Stimulated activated CD8-positive, alpha-beta memory T cell treated with anti-CD3 and anti-CD28 coated beads, Interleukin-12 subunit alpha, Interleukin-12 subunit beta, amount 100 ng/mL, for 24 hours (primary cell): ENCODE measurements around the gene NKX2-2.

Experiments used
- DNase-seq: peaks from one replicate; pipeline ENCODE4 v3.0.0-alpha.2; 2020; ENCODE audit errors: extremely low read depth

The NKX2-2 gene

DNA sequence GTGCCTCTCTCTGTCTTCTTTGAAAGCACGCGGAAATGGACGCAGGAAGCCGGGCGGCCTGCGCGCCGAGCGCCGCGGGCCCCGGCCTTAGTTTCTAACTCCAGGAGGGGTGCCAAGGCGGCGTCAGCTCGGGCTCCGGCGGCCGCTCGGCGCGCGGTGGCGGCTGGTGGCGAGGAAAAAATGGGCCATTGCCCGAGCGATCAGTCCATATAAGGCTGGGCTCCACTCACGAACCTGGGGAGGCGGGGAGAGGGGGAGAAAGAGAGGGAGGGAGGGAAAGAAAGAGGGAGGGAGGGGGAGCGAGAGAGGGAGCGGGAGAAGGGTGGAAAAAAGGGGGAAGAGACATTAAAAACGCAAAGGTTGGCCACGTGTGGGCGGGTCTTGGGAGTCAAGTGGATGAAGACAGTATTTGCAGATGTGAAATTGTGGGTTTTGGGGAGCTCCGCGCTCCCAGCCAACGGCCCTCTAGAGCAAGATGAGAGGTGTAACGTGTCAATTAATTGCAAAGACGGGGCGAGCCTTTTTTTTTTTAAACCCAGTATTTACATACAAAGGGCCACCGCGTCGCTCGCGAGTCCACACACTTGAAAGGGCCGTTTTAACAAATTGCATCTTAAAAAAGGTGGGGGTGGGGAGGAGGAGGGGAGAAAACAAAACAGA, at the start of gene NKX2-2:
TSS of gene NKX2-2 (minus strand) at position 184 of the 660 bp plus-strand sequence. CDS start 395 bp downstream, outside the sequence.
- no peak for DNase-seq

DNA sequence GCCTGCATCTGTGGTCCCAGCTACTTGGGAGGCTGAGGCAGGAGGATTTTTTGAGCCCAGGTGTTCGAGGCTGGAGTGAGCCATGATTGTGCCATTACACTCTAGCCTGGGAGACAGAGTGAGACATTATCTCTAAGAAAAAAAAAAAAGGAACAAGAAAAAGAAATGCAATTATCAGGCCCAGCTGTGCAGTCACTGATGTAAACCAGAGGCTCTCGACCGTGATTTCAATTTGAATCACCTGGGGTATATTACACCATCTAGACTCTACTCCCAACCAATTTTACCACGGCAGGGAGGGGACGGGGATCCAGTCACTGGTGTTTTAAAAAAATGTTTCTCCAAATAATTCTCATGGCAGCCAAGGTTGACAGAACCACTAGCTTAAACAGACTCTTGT, 48.8 kb upstream of the NKX2-2 start:
- DNase-seq: no peak

DNA sequence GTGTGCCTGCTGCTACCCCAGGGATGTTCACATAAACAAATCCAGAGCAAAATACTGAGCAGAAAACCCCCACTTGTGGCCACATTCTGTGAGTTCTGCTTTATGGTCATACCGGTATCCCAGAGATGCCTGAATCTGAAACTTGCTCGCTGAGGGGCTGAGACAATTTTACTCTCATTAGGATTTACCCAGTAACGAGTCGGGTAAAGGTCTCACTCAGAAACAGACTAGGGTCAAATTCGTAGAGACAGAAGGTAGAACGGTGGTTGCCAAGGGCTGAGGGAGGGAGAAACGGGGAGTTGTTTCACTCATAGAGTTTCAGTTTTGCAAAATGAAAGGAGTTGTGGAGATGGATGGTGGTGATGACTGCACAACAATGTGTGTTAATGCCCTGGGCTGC, 45.4 kb upstream of the NKX2-2 start:
- no peak for DNase-seq

DNA sequence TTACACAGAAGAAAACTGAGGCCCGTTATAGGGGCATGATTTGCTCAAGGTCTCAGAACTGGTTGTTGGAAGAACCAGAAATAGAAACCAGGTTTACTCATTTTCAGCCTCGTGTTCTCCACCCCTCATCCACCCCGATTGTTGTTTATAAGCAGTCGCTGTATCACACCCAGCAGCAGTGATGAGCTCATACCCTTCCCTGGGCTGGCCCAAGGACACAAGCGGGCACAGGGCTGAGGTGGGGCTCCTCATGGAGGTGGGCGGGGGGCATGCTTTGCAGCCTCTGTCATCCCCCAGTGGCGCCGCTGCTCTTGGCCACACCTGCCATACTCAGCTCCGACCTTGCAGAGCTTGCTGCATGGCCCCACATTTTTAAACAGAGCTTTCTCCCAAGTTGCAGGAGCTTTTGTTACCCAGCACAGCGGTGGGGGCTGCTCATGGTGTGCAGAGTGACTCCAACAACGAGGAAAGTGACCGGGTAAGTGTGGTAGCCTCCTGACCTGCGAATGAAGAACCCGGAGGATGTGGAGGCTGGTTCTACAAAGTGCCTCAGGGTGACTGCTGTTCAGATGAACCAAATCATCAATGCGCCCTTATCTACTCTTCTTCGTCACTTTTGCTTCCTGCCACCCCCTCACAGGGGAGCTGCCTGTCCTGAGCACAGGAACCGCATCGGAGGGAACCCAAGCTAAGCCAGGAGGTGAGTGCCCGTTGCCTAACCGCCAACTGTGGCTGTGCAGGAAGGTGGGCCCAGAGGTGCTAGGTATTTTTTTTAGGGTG, 43.6 kb upstream of the NKX2-2 start:
- DNase-seq: no peak

DNA sequence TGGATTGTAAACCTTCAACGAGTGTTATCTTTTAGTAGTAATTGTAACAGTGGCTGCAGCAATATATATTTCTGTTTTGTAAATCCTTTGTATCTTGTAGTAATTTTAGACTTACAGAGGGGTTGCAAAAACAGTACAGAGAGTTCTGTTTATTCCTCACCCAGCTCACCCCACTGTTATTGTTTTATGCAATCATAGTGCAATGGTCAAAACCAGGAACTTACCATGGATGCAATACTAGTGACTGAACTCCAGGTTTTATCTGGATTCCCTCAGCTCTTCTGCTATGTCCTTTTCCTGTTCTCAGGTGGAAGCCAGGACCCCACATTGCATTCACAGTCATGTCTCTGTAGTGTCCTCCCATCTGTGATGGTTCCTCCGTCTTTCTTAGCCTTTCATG, 42.5 kb upstream of the NKX2-2 start:
- DNase-seq: no peak

DNA sequence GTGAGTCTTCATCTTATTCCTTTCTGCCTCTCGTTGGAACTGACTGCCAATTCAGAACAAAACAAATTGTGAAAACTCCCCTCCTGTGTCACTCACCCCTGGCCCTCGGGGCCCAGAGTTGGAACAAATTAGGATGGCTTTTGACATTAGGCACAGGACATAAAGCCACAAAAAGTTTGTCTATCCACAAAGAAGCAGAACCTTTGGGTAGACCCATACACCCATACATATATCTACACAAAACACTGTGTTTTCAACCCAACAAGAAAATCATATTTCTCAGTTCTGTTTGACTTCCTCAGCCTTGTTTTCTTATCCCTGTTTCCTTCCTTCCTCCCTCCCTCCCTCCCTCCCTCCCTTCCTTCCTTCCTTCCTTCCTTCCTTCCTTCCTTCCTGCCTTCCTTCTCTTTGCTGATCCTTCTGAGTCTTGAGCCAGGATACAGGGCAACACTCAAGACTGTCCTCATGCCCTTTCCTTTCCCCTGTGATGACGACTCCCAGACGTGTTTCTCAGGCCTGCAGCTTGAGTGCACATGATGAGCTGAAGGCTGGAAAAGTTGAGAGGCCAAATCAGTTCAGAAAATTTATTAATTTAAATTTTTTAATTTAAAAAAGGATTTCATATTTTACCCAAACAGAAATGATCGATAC, 41.7 kb upstream of the NKX2-2 start:
- no peak for DNase-seq

DNA sequence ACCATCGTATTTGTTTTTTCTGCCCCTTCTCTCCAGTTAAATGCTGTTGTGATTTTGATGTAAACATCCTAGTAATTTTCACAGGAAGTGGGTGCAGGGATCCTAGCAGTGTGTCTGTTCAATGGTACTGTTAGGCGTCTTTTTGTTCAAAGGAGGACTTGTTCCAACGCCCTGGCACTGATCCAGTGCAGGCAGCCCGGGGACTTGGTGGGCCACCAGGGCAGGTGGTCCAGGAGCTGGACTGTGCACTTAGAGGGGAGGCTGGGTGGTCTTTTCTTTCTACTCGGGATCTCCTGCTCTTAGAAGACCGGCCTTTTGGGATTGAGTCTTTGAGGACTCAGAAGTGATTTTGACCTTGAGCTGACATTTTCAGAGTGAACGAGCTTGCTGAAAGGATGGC, 41.1 kb upstream of the NKX2-2 start:
- no peak for DNase-seq

DNA sequence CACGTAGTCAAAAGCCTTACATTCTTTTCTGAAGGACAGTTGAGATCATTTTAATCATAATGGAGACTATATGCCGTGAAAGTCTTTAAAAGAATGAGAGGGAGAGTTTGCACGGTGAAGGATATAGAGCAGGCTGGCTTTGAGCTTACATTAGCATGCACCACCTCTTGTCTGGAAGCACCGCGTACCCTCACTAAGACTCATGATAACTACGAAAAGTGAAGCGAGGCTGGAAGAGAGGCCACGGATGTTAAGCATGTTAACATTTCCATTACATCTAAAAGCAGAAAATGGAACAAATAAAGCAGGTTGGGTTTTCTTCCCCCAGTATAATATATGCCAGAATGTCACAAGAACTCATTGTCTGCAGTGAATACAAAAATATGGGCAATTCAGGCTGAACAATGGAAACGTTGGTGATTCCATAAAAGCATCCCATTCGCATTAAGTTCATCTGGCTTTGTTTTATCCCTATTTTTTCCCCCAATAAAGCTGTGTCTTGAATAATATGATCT, 40.6 kb upstream of the NKX2-2 start:
- DNase-seq: no peak

DNA sequence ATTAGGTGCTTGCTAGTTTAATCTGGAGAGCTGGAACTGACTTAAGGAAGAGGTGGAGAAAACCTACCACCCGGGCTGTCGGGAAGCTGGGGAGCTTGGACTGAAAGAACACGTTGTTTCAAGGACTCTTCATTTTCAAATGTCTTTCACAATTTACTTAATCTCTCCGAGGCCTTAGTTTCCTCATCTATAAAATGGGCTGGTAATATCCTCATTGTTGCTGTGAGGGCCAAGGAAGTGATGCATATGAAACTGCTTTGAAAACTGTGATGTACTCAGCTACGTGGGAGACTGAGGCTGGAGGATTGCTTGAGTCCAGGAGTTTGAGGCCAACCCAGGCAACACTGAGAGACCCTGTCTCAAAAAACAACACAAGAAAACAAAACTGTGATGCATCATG, 36.7 kb upstream of the NKX2-2 start:
- DNase-seq: no peak

DNA sequence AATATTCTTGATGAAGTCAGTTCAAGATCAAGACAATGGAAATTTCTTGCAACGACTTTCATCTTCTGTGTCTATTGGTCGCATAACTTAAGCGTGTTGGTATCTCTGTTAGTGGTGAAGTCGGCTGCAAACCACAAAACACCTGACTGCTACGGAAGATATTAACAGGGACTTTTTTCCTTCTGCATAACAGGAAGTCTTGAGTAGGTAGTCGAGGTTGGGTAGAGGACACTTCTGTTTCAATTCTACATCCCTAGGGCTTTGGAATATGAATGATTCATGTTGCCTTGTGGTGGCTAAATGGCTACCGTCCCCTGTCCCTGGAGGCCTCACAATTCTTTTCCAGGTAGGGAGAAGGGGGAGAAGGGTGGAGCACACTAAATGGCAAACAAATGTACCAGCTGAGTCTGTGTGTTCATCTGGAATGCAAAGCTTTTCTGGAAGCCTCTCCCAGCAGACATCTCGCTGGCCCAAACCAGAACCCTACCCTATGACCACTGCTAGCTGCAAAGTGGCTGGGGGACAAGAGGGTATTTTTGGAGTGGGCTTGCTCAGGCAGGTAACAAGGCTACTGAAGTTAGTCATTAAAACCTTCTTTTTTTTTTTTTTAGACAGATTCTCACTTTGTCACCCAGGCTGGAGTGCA, 34.6 kb upstream of the NKX2-2 start:
- no peak for DNase-seq

DNA sequence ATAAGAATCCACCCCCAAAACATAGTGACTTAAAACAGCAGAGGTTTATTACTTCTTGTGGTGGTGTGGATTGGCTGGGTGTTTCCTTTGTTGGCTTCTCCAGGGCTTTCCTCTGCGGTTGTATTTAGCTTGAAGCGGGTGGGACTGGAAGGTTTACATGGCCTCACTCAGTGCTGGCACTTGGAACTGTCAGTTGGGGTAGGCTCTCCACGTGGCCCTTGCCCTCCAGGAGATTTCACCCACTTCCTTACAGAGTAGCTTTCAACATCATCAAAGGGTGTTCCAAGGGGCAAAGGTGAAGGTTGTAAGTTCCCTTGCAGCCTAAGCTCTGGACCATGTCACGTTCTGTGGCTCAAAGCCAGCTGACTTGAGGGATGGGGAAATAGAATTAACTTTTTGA, 32.5 kb upstream of the NKX2-2 start:
- no peak for DNase-seq

DNA sequence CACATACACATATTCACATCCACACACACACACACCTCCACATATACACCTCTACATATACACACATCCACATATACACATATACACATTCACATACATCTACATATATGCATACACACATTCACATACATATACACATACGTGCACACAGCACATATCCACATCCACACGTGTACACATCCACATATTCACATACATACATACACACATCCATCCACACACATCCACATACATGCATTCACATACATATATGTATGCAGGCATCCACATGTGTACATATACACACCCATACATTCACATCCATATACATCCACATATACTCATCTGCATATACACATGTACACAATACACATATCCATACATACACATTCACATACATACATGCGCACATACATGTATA, 25.6 kb upstream of the NKX2-2 start:
- no peak for DNase-seq

DNA sequence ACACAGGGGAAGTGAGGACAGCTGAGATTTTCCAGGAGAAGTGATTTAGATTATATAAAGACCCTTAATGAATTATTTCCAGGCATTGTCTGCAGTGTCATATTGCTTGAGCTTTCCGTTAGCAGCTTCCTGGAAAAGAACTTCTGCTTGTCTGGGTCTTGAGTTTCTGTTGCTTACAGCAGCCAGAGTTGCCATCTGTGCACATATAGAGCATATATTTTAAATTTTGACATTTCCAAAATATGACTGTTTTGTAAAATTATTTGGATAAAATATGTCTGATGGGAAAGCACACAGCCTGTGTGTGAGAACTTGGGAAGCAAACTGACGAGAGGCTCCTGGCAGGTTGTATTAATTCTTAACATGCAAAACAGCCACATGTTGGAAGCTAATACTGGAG, 21.0 kb upstream of the NKX2-2 start:
- DNase-seq: no peak

DNA sequence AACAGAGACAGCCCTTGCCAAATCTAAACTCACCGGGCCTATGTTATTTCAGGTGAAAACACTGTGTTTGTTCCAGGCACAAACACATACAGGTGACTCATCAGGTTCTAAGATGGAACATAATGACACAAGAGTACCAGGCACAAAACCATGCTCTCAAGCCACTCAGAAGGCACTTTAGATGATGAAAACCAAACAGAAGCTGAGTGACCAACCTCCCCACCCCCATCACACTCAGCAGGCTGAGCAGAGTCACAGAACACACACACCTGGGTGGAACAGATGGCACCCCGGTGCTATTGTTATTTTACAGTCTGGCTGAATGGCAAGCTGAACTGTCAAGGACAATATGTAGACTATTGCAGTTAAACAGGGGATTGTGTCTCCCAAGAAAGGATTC, 20.6 kb upstream of the NKX2-2 start:
- DNase-seq: no peak

DNA sequence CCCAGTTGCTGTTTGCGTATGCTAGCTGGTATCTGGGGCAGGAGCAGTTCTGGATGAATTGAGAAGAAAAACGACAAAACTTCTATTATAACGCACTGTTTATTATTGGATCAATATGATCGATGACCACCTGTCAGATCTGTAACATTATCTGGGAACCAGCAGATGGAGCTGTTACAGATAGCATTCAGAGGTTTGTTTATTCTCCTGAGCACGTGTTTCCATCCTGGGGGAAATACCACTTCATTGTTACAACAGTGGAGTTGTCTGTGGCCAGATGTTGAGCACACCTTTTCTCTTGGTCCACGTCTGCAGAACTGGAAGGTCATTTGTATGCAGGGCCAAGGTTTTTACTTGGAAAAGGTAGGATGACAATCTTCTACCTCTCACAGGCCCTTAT, 16.0 kb upstream of the NKX2-2 start:
- no peak for DNase-seq

DNA sequence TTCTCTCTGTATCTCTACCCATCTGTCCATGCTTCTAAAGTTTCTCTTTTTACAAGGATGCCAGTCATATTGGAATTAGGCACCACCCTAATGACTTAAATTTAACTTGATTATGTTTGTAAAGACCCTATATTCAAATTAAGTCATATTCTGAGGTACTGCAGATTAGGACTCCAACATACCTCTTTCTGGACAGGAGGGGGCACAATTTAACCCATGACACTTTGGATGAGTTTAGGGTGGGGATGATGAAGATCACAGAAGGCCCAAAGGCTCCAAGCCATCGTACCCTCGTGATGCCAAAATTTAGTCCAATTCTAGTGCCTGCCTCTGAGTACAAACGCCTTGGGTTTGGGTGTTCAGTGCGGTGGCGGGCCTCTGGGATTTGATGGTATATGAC, 15.0 kb upstream of the NKX2-2 start:
- no peak for DNase-seq

DNA sequence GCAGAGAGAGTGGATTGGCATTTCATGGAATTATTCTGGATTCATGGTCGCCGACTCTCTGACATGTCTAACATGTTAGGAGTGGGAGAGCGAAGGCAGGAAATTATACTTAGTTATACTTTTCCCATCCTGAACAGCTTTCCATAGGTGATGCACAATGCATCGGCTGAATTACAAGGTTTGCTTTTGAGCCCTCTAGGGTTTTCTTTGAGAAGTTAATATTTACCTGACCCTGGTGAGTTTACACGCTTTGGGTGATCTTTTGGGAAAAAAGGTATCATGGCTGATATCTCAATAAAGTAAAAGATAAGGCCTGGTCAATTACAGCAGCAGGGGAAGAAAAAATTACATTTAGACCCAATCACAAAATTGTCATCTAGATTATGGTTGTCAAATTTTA, 14.0 kb upstream of the NKX2-2 start:
- DNase-seq: no peak

DNA sequence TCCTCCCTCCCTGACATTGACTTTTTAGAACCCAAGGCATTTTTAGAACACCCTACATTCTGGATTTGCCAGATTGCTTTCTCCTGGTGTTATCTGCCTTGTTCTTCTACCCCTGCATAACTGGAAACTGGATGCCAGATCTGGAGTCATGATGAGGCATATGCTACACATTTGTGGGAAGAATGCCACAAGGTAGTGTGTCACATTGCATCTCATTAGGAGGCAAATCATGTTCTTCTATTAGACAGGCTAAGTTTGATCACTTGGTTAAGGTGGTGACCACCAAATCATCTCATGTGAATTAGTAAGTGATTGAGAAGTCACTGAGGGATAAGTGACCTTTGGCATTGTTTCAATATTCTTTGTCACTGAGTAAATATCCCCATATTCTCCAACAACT, 12.9 kb upstream of the NKX2-2 start:
- no peak for DNase-seq

DNA sequence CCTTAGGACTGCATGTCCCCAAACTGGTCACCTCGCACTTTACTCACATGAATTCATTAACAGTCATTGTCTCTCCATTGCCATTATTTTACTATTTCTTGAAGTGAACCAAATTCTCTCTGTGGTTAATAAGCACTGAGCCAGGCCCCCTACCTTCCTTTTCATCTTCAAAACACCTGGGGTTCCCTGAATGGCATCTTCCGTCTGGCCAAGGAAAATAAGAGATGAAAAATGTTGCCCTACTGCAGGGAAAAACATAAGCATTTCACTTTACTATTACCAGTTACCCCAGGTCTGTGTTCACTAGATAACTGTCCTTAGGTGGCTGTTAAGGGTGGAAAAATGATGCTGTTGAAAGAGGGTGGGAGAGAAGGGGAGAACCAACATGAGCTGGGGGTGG, 10.0 kb upstream of the NKX2-2 start:
- DNase-seq: no peak

DNA sequence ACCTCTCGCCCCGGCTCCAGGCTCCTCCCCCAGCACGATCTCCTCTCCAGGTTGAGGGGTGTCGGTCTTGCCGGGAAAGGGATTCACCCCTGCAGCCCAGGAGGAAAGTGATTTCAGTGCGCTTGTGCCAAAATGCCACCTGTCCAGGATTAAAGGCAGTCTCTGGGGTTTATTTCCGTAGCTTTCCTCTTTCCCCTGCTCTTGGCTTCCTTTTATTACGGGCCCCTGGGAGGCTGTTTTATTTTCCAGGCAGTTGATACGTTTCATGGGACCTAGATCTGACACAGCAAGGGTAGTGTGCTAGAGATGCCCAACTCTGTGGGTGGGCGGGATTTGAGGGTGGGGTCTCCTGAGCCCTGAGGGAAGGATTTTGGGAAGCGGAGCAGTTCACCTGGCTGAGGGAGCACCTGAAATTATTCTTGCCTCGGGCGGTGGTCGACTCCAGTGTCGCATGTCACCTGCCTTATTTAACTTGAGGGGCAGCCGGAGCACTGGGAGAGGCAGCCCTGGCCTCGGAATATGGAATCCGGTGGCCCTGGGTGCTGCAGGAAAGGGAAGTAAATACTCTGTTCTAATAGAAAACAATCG, 9.5 kb upstream of the NKX2-2 start:
- DNase-seq: no peak

DNA sequence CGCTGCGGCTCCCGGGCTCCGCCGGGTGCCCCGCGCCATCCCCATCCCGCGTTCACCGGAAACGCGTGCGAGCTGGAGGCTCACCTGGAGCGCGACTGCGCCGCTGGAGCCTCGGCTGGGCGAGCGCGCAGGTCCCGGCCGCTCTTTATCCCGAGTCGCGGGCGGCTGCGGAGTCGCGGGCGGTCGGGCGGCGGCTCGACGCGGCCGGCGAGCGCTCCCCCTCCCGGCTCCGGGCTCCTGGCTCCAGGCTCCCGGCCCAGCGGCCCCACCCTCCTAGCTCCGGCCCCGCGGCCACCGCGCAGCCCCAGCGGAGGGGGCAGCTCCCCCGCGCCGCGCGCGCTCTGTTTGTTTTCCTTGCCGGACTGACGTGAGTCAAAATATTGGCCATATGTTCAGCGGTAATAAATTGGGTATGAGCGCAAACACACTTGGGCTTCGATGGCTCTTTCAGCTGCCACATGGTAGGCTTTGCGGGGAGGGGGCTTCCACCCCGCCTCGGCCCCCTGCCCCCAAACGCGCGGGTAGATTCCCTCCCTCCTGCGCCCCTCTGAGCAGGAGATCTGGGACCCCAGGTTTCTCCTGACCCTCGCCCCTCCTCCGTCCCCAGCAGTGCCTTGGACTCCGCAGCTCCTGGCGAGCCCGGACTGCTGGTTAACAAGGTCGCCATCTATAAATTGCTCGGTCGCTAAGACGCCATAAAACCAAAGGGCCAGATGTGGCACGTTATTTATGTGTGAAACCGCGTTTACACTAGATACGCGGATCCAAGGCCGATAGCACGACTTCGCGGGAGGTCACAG, 8.8 kb upstream of the NKX2-2 start:
- no peak for DNase-seq
